HG02759 (cell line): ENCODE results near the gene SELENBP1.

Source experiments
- ATAC-seq: cut with Tn5 transposase; IDR thresholded peaks from one replicate; pipeline ENCODE4 v1.9.1; 2021; ENCODE audit warnings: mild to moderate bottlenecking, moderate library complexity; ENCODE audit not compliant: unreplicated experiment

Gene SELENBP1

GRCh38 chr1:151346082-151346768, 26.3 kb downstream of the SELENBP1 start:
- ATAC-seq, result no peak

GRCh38 chr1:151344291-151344690, 28.2 kb downstream of the SELENBP1 start:
- no peak for ATAC-seq

GRCh38 chr1:151343587-151343986, 28.9 kb downstream of the SELENBP1 start:
- no peak for ATAC-seq

- ATAC-seq, result no peak
Measured at GRCh38 chr1:151342569-151342968, 29.9 kb downstream of the SELENBP1 start.

GRCh38 chr1:151342021-151342420, 30.5 kb downstream of the SELENBP1 start:
- no peak for ATAC-seq

- no peak for ATAC-seq
Measured at GRCh38 chr1:151340870-151341754, 31.4 kb downstream of the SELENBP1 start.

- no peak for ATAC-seq
Measured at GRCh38 chr1:151336556-151336955, 35.9 kb downstream of the SELENBP1 start.

- no peak for ATAC-seq
Measured at GRCh38 chr1:151334822-151335221, 37.7 kb downstream of the SELENBP1 start.

GRCh38 chr1:151327903-151328674, 44.4 kb downstream of the SELENBP1 start:
- peak; percentile 13 for ATAC-seq

- ATAC-seq, result peak; percentile 81
Measured at GRCh38 chr1:151327223-151327902, 45.1 kb downstream of the SELENBP1 start, which contains the start of gene PI4KB. PI4KB (minus strand) TSS chr1:151327416; CDS start chr1:151316481, 10,935 bp downstream.

- peak; percentile 62 for ATAC-seq
Measured at GRCh38 chr1:151326619-151327222, 45.8 kb downstream of the SELENBP1 start.

- ATAC-seq, result no peak
Measured at GRCh38 chr1:151325646-151326429, 46.7 kb downstream of the SELENBP1 start.

GRCh38 chr1:151325231-151325630, 47.3 kb downstream of the SELENBP1 start:
- no peak for ATAC-seq

- no peak for ATAC-seq
Measured at GRCh38 chr1:151324390-151324930, 48.0 kb downstream of the SELENBP1 start.

GRCh38 chr1:151318975-151319374, 53.5 kb downstream of the SELENBP1 start:
- no peak for ATAC-seq

GRCh38 chr1:151315565-151316235, 56.8 kb downstream of the SELENBP1 start:
- ATAC-seq, result no peak
